ENCODE measurements around the gene ACO2.
A peak's percentile ranks its signal among the peaks of the same experiment; 100 is the strongest.
"Not testable (repeated sequence)": the region's sequence is repeated elsewhere in the genome, so short reads cannot be mapped to it uniquely, and the experiment has no call there.

Gene ACO2

GRCh38 chr22:41557401-41558240 lies 88.7 kb downstream of the ACO2 start:
- no peaks in the 10 kb centered on the region for H3K36me3 ChIP-seq
- no peak overlapping the region for H3K4me3 ChIP-seq (ENCODE audit: low read depth, low read length)
- DNase-seq: no peak
- TF ChIP-seq CTCF (IDR thresholded peaks at IDR 0.05; ENCODE audit: low read depth, low read length): no peak
- H3K27me3 ChIP-seq: no peaks in the 10 kb centered on the region
- H3K4me1 ChIP-seq: peaks cover 24% of the 10 kb centered on the region
- H3K9me3 ChIP-seq: no peaks in the 10 kb centered on the region

GRCh38 chr22:41558241-41558630 lies 89.3 kb downstream of the ACO2 start:
- peaks cover 30% of the 10 kb centered on the region for H3K4me1 ChIP-seq
- not testable (repeated sequence) for H3K27me3 ChIP-seq; DNase-seq; H3K9me3 ChIP-seq; H3K4me3 ChIP-seq (ENCODE audit: low read depth, low read length); H3K36me3 ChIP-seq

GRCh38 chr22:41560095-41560471 lies 91.2 kb downstream of the ACO2 start:
- H3K4me3 ChIP-seq (ENCODE audit: low read depth, low read length): no peak overlapping the region; the same call in 1 of the 2 replicates

DNA sequence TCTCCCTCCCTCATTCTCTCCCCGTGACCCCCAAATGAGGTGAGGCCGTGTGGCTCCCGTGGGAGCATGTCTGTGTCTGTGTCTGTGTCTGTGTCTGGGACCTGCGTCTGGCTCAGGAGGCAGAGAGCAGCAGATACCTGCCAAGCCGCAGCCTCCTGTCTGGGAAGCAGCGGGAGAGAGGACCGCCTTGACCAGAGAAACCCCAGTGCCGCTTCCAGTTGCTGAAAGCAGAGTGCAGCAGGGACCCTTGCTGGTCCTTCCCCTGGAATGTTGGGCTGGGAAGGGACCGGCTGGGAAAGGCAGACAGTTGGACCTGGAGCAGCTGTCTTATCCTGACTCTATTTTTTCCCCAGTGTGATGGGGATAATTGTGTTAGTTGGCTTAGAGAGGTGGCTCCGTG lies 92.4 kb downstream of the ACO2 start:
- Histone ChIP-seq H3K4me3 (ENCODE audit: low read depth, low read length) (peak overlapping the region; percentile 57), H3K27me3 (no peaks in the 10 kb centered on the region), H3K9me3 (no peaks in the 10 kb centered on the region), H3K36me3 (no peaks in the 10 kb centered on the region), H3K4me1 (peaks cover 29% of the 10 kb centered on the region)
- peak; percentile 53 for DNase-seq
- TF ChIP-seq CTCF (IDR thresholded peaks at IDR 0.05; ENCODE audit: low read depth, low read length): no peak

More at GRCh38 chr22:41560095-41560471, 91.2 kb downstream of the ACO2 start:
- no peaks in the 10 kb centered on the region for H3K27me3 ChIP-seq
- H3K36me3 ChIP-seq: no peaks in the 10 kb centered on the region
- TF ChIP-seq CTCF (IDR thresholded peaks at IDR 0.05; ENCODE audit: low read depth, low read length): no peak
- H3K9me3 ChIP-seq: no peaks in the 10 kb centered on the region
- peaks cover 31% of the 10 kb centered on the region for H3K4me1 ChIP-seq
- peak; percentile 44 for DNase-seq

DNA sequence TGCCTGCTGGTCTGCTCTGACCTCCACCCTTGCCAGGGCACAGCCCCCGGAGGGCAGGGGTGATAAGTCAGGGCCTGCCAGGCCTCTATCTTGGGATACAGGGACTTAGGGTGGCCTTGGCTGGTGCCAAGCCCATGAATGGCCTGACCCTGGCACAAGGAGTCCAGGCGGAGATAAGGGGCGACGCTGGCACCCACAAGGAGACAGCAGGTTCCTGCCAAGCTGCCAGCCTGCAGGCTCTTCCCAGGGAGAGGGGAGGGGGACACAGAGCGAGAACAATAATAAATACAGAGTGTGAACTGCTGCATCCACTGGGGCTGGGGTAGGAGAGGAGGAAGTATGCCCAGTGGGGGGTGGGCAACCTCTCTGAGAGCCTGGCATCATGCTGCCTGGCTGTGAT lies 92.9 kb downstream of the ACO2 start:
- no peak for TF ChIP-seq CTCF (IDR thresholded peaks at IDR 0.05; ENCODE audit: low read depth, low read length)
- Histone ChIP-seq H3K36me3 (no peaks in the 10 kb centered on the region), H3K9me3 (no peaks in the 10 kb centered on the region), H3K4me3 (ENCODE audit: low read depth, low read length) (peak overlapping the region; percentile 0; the same call in 1 of the 2 replicates), H3K4me1 (peaks cover 29% of the 10 kb centered on the region), H3K27me3 (no peaks in the 10 kb centered on the region)
- no peak for DNase-seq

- no peaks in the 10 kb centered on the region for H3K9me3 ChIP-seq
- H3K27me3 ChIP-seq: no peaks in the 10 kb centered on the region
- no peaks in the 10 kb centered on the region for H3K36me3 ChIP-seq
- DNase-seq: no peak
- peaks cover 29% of the 10 kb centered on the region for H3K4me1 ChIP-seq
- H3K4me3 ChIP-seq (ENCODE audit: low read depth, low read length): no peak overlapping the region
- TF ChIP-seq CTCF (IDR thresholded peaks at IDR 0.05; ENCODE audit: low read depth, low read length): no peak
Measured at GRCh38 chr22:41562461-41562860, 93.5 kb downstream of the ACO2 start.

Measured in BE2C (cell line).